GM21390 (cell line): ENCODE measurements around the gene RAB9B.
"Not testable (repeated sequence)": the region's sequence is repeated elsewhere in the genome, so short reads cannot be mapped to it uniquely, and the experiment has no call there.

ENCODE experiments used
- ATAC-seq: cut with Tn5 transposase; IDR thresholded peaks from one replicate; pipeline ENCODE4 v1.9.1; 2021; ENCODE audit not compliant: unreplicated experiment

RAB9B gene, protein sequence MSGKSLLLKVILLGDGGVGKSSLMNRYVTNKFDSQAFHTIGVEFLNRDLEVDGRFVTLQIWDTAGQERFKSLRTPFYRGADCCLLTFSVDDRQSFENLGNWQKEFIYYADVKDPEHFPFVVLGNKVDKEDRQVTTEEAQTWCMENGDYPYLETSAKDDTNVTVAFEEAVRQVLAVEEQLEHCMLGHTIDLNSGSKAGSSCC

GRCh38 chrX:103831803-103832544, at the start of gene RAB9B:
TSS of gene RAB9B (minus strand) at chrX:103832257. CDS start at chrX:103825784, 6,473 bp downstream.
- peak; percentile 65 for ATAC-seq

DNA sequence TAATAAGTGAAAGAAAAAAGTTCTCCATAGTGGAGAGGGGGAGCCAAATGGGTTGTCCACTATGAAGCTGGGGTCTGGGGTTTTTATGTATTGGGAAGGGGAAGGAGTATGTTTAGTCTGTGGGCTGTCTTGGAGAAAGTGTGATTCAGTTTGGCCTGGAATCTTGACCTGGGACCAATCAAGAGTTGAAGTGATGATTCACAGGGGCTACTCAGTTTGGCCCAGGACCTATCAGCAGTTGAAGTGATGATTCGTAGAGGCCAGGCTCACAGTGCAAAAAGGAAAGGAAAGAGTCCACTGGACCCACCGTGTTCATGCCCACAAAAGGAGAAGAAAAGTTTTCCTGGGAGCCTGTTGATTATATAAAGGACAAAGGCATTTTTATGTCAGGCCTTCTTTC, 47.3 kb upstream of the RAB9B start:
- no peak for ATAC-seq

- ATAC-seq, result no peak
Measured at GRCh38 chrX:103878466-103879122, 46.5 kb upstream of the RAB9B start.

- ATAC-seq, result no peak
Measured at GRCh38 chrX:103877571-103877970, 45.5 kb upstream of the RAB9B start.

- no peak for ATAC-seq
Measured at GRCh38 chrX:103864886-103865534, 33.0 kb upstream of the RAB9B start.

DNA sequence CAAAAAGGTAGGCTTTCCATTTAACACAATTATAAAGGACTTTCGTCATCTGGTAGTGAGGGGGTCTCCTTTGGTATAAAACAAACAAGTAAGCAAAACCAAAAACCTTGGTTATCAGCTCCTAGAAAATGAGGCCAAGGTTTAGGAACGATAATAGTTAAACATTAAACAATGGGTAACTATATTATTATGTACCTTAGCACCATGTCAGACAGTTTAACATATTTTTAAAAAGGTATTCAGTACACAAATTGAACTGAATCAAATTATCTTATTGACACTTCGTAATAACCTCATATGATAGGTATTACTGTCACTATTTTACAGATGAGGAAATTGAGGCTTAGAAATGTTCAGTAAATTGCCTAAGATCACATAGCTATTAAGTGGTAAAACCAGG, 32.1 kb upstream of the RAB9B start:
- no peak for ATAC-seq

DNA sequence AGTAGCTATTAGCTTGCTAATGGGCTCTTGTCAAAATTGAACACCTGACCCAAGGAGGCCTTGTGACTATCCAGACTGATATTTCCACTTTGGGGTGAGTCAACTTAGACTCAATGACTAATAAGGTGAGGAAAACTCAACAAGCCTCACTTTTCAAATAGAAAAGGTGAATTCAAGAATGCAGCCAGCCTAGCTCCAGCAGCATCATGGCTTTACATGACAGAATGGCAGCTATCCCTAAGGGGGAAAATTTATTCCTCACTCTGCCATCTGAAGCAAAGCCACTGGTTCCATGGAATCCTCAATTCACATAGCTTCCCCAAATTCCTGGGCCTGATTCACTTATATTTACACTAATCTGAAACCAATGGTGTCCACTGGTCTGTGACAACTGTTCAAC, 29.1 kb upstream of the RAB9B start:
- ATAC-seq, result no peak

- ATAC-seq, result no peak
Measured at GRCh38 chrX:103849558-103849957, 17.5 kb upstream of the RAB9B start.

GRCh38 chrX:103847174-103847870, 15.3 kb upstream of the RAB9B start:
- ATAC-seq, result no peak

GRCh38 chrX:103846386-103846785, 14.3 kb upstream of the RAB9B start:
- no peak for ATAC-seq

GRCh38 chrX:103845165-103845653, 13.2 kb upstream of the RAB9B start:
- peak; percentile 94 for ATAC-seq

DNA sequence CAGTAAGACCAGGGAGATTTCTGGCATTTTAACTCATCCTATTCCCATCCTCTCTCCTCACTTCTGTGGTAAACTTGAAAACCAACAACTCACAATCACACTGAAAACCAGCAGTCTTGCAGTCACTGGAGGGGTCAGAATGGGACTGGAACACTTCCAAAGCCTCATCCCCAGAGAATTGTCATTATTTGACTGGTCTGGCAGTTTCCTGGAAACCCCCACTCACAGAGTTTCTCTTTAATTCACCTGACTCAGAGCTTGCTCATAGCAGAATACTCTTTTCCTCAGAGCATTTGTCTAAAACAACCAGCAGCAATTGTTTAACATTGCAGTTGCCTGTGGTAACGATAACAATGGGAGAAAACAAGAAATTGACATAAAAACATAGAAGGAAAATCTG, 7.3 kb upstream of the RAB9B start:
- ATAC-seq, result no peak

DNA sequence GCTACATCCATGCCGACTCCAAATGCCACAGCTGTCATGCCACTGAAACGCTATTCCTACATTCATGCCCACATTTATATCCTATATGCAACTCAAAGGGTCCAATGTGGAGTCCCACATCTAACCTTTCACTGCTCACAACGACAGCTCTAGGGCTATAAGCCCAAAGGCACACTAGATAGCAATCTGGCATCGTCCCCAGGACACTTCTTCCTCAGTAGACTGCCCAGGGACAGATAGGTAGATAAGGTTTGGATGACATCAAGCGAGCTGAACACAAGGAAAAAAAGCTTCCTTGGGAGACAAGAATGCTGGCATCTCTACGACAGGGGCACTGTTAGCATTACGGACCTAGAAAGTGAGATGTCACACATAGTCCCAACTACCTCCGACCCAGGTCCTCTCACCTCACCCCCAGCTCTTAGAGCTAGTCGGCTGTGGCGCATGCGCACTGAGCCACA, 685 bp downstream of the RAB9B start:
- peak; percentile 94 for ATAC-seq

- no peak for ATAC-seq
Measured at GRCh38 chrX:103830848-103831247, 1.2 kb downstream of the RAB9B start.

DNA sequence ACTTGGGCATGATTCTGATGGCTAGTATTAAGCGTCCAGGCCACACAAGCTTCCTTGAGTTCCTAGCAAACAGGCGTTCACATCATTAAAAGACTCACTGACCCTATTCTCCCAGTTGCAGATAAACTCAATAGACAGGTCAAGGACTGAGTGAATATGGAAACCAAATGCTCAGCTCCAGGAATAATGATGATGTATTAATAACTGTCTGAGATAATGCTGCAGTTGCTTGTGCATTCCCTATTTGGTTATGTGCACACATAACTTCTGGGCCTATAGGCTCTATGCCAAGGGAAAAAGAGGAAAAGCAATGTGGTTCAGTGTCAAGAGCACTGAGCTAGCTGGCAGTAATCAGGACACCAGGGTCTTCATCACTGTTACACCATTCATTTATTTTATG, 3.5 kb downstream of the RAB9B start:
- ATAC-seq, result no peak

DNA sequence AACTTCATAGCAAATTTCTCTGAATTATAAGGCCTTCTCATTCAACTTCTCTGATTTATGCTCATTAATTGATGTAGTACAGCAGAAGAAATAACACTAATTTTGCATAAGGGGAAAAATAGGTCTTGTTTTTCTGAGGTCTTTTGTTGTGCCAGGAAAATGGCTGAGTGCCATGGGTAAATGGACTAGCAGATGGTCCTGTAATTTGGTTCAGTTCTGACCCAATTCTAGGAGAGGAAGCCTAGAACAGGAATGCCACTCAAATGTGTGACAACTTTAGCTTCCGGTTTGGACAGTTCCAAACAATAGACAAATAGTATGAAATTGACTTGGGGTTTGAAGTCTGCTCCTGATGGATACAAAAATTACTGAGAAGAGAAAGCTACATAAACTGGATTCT, 6.2 kb downstream of the RAB9B start:
- ATAC-seq, result no peak

DNA sequence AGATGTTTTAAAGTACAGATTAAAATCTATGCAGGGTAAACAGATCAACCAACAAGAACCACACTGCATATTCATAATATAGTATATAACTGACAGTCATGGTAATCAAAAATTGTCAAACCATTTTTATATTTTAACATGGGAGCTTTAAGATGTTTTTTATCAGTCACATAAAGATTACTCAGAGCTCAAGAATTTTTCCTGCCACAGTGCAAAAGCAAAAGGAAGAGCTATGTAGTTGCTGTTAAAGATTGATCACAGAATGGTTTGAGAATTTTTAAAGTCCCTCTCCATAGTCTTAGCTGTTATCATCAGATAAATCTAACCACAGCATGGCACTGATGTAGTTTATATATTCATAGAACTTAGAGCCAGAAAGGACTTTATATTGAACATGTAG, 8.5 kb downstream of the RAB9B start:
- ATAC-seq, result no peak

- ATAC-seq, result not testable (repeated sequence)
Measured at GRCh38 chrX:103820802-103821201, 11.3 kb downstream of the RAB9B start.

GRCh38 chrX:103818842-103819619, 13.0 kb downstream of the RAB9B start:
- ATAC-seq, result no peak

GRCh38 chrX:103817502-103817901, 14.6 kb downstream of the RAB9B start:
- ATAC-seq, result no peak
